A549 (cell line): Measurements from ENCODE around the gene LRFN2.

Experiments
- CTCF ChIP-seq: fragments of >200 bp; sonication (Bioruptor Twin); formaldehyde crosslinking; IDR thresholded peaks from 3 replicates; pipeline ENCODE4 v1.5.1; 2016
- HDAC2 ChIP-seq: fragments of 200-600 bp; sonication (generic); IDR thresholded peaks from 2 replicates; pipeline ENCODE4 v1.6.1; 2016
- MAFK ChIP-seq: fragments of 450-650 bp; IDR thresholded peaks from 2 replicates; pipeline ENCODE4 v1.6.1; 2014; ENCODE audit not compliant: partially characterized antibody
- MAX ChIP-seq: IDR thresholded peaks from 2 replicates; pipeline ENCODE4 v1.6.1; 2012
- NFE2L2 ChIP-seq: fragments of 150-350 bp; conservative IDR thresholded peaks from 2 replicates; pipeline ENCODE4 v1.6.1; 2014; ENCODE audit warnings: low read length
- POLR2AphosphoS2 ChIP-seq: conservative IDR thresholded peaks from 2 replicates; pipeline ENCODE4 v1.6.1; 2012; ENCODE audit warnings: low read length, improper control_type of control experiment, inconsistent platforms
- RAD21 ChIP-seq, 2 experiments: fragments of >200 bp in 1 of 2; sonication (Bioruptor Twin) in 1 of 2; formaldehyde crosslinking in 1 of 2; IDR thresholded peaks in 1 of 2; conservative IDR thresholded peaks in 1 of 2; 2 replicates in 1 of 2; 3 replicates in 1 of 2; pipeline ENCODE4 v1.6.1; 2012 to 2018; ENCODE audit warnings: inconsistent platforms in 1 of 2
- REST ChIP-seq: fragments of 200-600 bp; sonication (generic); IDR thresholded peaks from 2 replicates; pipeline ENCODE4 v1.6.1; 2016; ENCODE audit warnings: antibody characterized with exemption, mild to moderate bottlenecking, moderate library complexity
- SMC3 ChIP-seq: fragments of >200 bp; sonication (Bioruptor Twin); formaldehyde crosslinking; IDR thresholded peaks from 3 replicates; pipeline ENCODE4 v1.6.1; 2018; ENCODE audit warnings: inconsistent platforms

- no peak for TF ChIP-seq CTCF
- no peak for TF ChIP-seq MAX
- TF ChIP-seq POLR2AphosphoS2: no peak
- TF ChIP-seq RAD21 (conservative IDR thresholded peaks at IDR 0.05 in 1 of 2, IDR thresholded peaks at IDR 0.05 in 1 of 2): no peak
- no peak for TF ChIP-seq NFE2L2
- TF ChIP-seq REST: no peak
- no peak for TF ChIP-seq SMC3
- no peak for TF ChIP-seq HDAC2
- no peak for TF ChIP-seq MAFK
Observed at GRCh38 chr6:40511884-40512283, 75.3 kb downstream of the LRFN2 start.
